Uterus (tissue), 4 donors: Measurements from ENCODE around the gene SHOX. TPM values are rescaled to one million over a fixed set of nuclear protein-coding genes. Genes with fewer than 3 reads are reported as not detected.

Source experiments
- DNase-seq, 2 donors: peaks; one replicate each; pipeline ENCODE4 v3.0.0-alpha.2; 2019 to 2020
- H3K27ac ChIP-seq, 2 donors: fragments of 200-600 bp; sonication (generic); 1 replicate in 1 of 2; 2 replicates in 1 of 2; pipeline ENCODE4 v1.5.1; 2016 to 2018
- H3K27me3 ChIP-seq, 2 donors: fragments of 200-600 bp; sonication (generic); one replicate each; pipeline ENCODE4 v1.5.1; 2018 to 2019; ENCODE audit warnings: control low read depth in 1 of 2
- H3K36me3 ChIP-seq, 2 donors: fragments of 200-600 bp; sonication (generic); one replicate each; pipeline ENCODE4 v1.5.1; 2019; ENCODE audit warnings: control low read depth in 1 of 2
- H3K4me1 ChIP-seq, 2 donors: fragments of 200-600 bp; sonication (generic); one replicate each; pipeline ENCODE4 v1.5.1; 2018 to 2019; ENCODE audit warnings: control low read depth in 1 of 2
- H3K4me3 ChIP-seq, 2 donors: fragments of 200-600 bp; sonication (generic); 1 replicate in 1 of 2; 2 replicates in 1 of 2; pipeline ENCODE4 v1.5.1; 2018 to 2019; ENCODE audit warnings: mild to moderate bottlenecking in 1 of 2
- H3K9me3 ChIP-seq, 2 donors: fragments of 200-600 bp; sonication (generic); one replicate each; pipeline ENCODE4 v1.5.1; 2019; ENCODE audit warnings: control low read depth in 1 of 2
- CTCF ChIP-seq, 4 experiments: fragments of 200-600 bp in 2 of 4; fragments of 450-650 bp in 2 of 4; sonication (generic) in 2 of 4; IDR thresholded peaks; one replicate each; pipeline ENCODE4 v1.5.1; 2016 to 2019; ENCODE audit warnings: antibody characterized with exemption in 4 of 4, mild to moderate bottlenecking in 2 of 4, moderate library complexity in 1 of 4
- POLR2A ChIP-seq, 2 donors: fragments of 450-650 bp; IDR thresholded peaks; one replicate each; pipeline ENCODE4 v1.6.1; 2016; ENCODE audit warnings: antibody characterized with exemption in 2 of 2, mild to moderate bottlenecking in 1 of 2, moderate library complexity in 1 of 2
- intact Hi-C: fragments of 100-400 bp; cut with DNase I; formaldehyde crosslinking; loops from one replicate; pipeline ENCODE4 v1.15.1; 2023; ENCODE audit warnings: low total_unique reads
- total RNA-seq, 4 donors: library from RNA; depleted of rRNA in 3 of 4; stranded (reverse); fragments of >200 nt in 3 of 4; gene quantifications; one replicate each; pipeline versions ENCODE4 v1.1.0 to v1.2.4, GENCODE V29; 2014 to 2023
- donor health status: DM: yes; HTN: yes; CAD: no.

The SHOX gene
- total RNA-seq, 4 donors from 2014 or later: not detected

GRCh38 chrX:629230-630006, 1.2 kb upstream of the SHOX start:
- H3K27me3 ChIP-seq: peaks cover 0 to 17% of the 10 kb centered on the region in 2 donors
- no peak for DNase-seq

GRCh38 chrX:630007-630611, 482 bp upstream of the SHOX start:
- intact Hi-C loops: no loop called here
- no peak overlapping the region for H3K4me3 ChIP-seq

More at GRCh38 chrX:629230-630006, 1.2 kb upstream of the SHOX start:
- no peak overlapping the region for H3K4me3 ChIP-seq
- no peaks in the 10 kb centered on the region for H3K9me3 ChIP-seq
- no peak overlapping the region for H3K27ac ChIP-seq
- H3K4me1 ChIP-seq: no peaks in the 10 kb centered on the region
- TF ChIP-seq CTCF (IDR thresholded peaks at IDR 0.05) (no peak), POLR2A (IDR thresholded peaks at IDR 0.05) (no peak)
- intact Hi-C loops: no loop called here
- no peaks in the 10 kb centered on the region for H3K36me3 ChIP-seq

GRCh38 chrX:631802-632365, 1.3 kb downstream of the SHOX start:
- no peak overlapping the region for H3K27ac ChIP-seq
- H3K27me3 ChIP-seq: peaks cover 0 to 18% of the 10 kb centered on the region in 2 donors
- DNase-seq: no peak
- H3K9me3 ChIP-seq: no peaks in the 10 kb centered on the region
- no peaks in the 10 kb centered on the region for H3K4me1 ChIP-seq
- no peak for TF ChIP-seq POLR2A (IDR thresholded peaks at IDR 0.05)
- intact Hi-C loops: no loop called here
- H3K36me3 ChIP-seq: no peaks in the 10 kb centered on the region
- no peak overlapping the region for H3K4me3 ChIP-seq

More at GRCh38 chrX:630007-630611, 482 bp upstream of the SHOX start:
- Histone ChIP-seq H3K36me3 (no peaks in the 10 kb centered on the region), H3K9me3 (no peaks in the 10 kb centered on the region), H3K4me1 (no peaks in the 10 kb centered on the region), H3K27ac (no peak overlapping the region), H3K27me3 (peaks cover 0 to 17% of the 10 kb centered on the region in 2 donors)
- TF ChIP-seq POLR2A (IDR thresholded peaks at IDR 0.05) (no peak), CTCF (IDR thresholded peaks at IDR 0.05) (no peak)
- DNase-seq: no peak

- Histone ChIP-seq H3K36me3 (no peaks in the 10 kb centered on the region), H3K27ac (no peak overlapping the region), H3K4me1 (no peaks in the 10 kb centered on the region), H3K4me3 (no peak overlapping the region), H3K27me3 (peaks cover 0 to 24% of the 10 kb centered on the region in 2 donors), H3K9me3 (no peaks in the 10 kb centered on the region)
- no peak for TF ChIP-seq POLR2A (IDR thresholded peaks at IDR 0.05)
- no peak for TF ChIP-seq CTCF (IDR thresholded peaks at IDR 0.05)
- intact Hi-C loops: no loop called here
- DNase-seq: no peak
Observed at GRCh38 chrX:632366-633042, 1.9 kb downstream of the SHOX start.

GRCh38 chrX:633043-633984, 2.7 kb downstream of the SHOX start:
- H3K27ac ChIP-seq: no peak overlapping the region
- no peaks in the 10 kb centered on the region for H3K36me3 ChIP-seq
- intact Hi-C loops: no loop called here
- DNase-seq: no peak
- H3K4me3 ChIP-seq: no peak overlapping the region
- TF ChIP-seq CTCF (IDR thresholded peaks at IDR 0.05) (no peak), POLR2A (IDR thresholded peaks at IDR 0.05) (no peak)
- H3K9me3 ChIP-seq: no peaks in the 10 kb centered on the region
- peaks cover 0 to 27% of the 10 kb centered on the region in 2 donors for H3K27me3 ChIP-seq
- H3K4me1 ChIP-seq: no peaks in the 10 kb centered on the region
